Ovary (tissue), 3 donors: ENCODE results near the gene CNNM4.

Experiments used
- CTCF ChIP-seq, 3 donors: fragments of 450-650 bp in 2 of 3; fragments of 200-600 bp in 1 of 3; IDR thresholded peaks; one replicate each; pipeline versions ENCODE4 v1.5.1 to v1.8.0; 2016 to 2022; ENCODE audit warnings: antibody characterized with exemption in 3 of 3, mild to moderate bottlenecking in 1 of 3
- EP300 ChIP-seq: sonication (generic); formaldehyde crosslinking; IDR thresholded peaks from one replicate; pipeline ENCODE4 v1.6.1; 2017; ENCODE audit warnings: antibody characterized with exemption
- POLR2A ChIP-seq: fragments of 450-650 bp; IDR thresholded peaks from one replicate; pipeline ENCODE4 v1.6.1; 2017; ENCODE audit warnings: antibody characterized with exemption, mild to moderate bottlenecking, moderate library complexity
- donor health status: DM: no; HTN: no; CAD: no.

GRCh38 chr2:96788442-96789244 is 27.9 kb downstream of the CNNM4 start:
- TF ChIP-seq CTCF (IDR thresholded peaks at IDR 0.05) (no peak), POLR2A (no peak), EP300 (no peak)
